Heart right ventricle (tissue), 16 donors: Measurements from ENCODE around the gene ZNFX1. TPM values are rescaled to one million over a fixed set of nuclear protein-coding genes. Genes with fewer than 3 reads are reported as not detected.
A peak's percentile ranks its signal among the peaks of the same experiment; 100 is the strongest.

ENCODE experiments used
- ATAC-seq, 8 donors: fragments of 200-7000 bp; cut with Tn5 transposase; one replicate each; pipeline ENCODE4 v1.9.1; 2020; ENCODE audit warnings: mild to moderate bottlenecking in 8 of 8, moderate library complexity in 8 of 8, moderate number of reproducible peaks in 1 of 8
- DNase-seq, 2 donors: peaks; one replicate each; pipeline ENCODE4 v3.0.0-alpha.2; 2020
- H3K27ac ChIP-seq, 10 donors: fragments of 200-600 bp; sonication (generic) in 2 of 10; one replicate each; pipeline versions ENCODE4 v1.5.0 to v1.8.0; 2020 to 2022; ENCODE audit warnings: mild to moderate bottlenecking in 3 of 10
- H3K27me3 ChIP-seq, 7 donors: fragments of 200-600 bp; one replicate each; pipeline ENCODE4 v1.8.0; 2021 to 2022; ENCODE audit warnings: mild to moderate bottlenecking in 2 of 7
- H3K36me3 ChIP-seq, 9 donors: fragments of 200-600 bp; sonication (generic) in 1 of 9; one replicate each; pipeline versions ENCODE4 v1.5.0 to v1.8.0; 2020 to 2022; ENCODE audit warnings: mild to moderate bottlenecking in 2 of 9
- H3K4me1 ChIP-seq, 9 donors: fragments of 200-600 bp; sonication (generic) in 1 of 9; one replicate each; pipeline versions ENCODE4 v1.5.0 to v1.8.0; 2020 to 2022; ENCODE audit warnings: mild to moderate bottlenecking in 4 of 9
- H3K4me3 ChIP-seq, 10 donors: fragments of 200-600 bp; sonication (generic) in 2 of 10; one replicate each; pipeline versions ENCODE4 v1.5.0 to v1.8.0; 2020 to 2022; ENCODE audit warnings: mild to moderate bottlenecking in 7 of 10, moderate library complexity in 2 of 10
- H3K9me3 ChIP-seq, 11 donors: fragments of 200-600 bp in 10 of 11; sonication (generic) in 2 of 11; one replicate each; pipeline versions ENCODE4 v1.5.0 to v1.8.0; 2013 to 2022; ENCODE audit warnings: mild to moderate bottlenecking in 2 of 11, control low read depth in 1 of 11, moderate library complexity in 1 of 11
- WGBS, 2 donors: extraction: QIAGEN DNeasy Blood & Tissue Kit; methylation state at CpG; one replicate each; pipeline ENCODE4 v1.1.7; 2013; ENCODE audit warnings: inconsistent platforms in 1 of 2; 5-methylcytosine and 5-hydroxymethylcytosine counted together
- intact Hi-C, 10 donors: fragments of 100-400 bp; cut with DNase I; formaldehyde crosslinking; loops; one replicate each; pipeline versions ENCODE4 v1.11.1 to v1.14.2; 2022
- polyA plus RNA-seq, 2 donors: library from polyadenylated mRNA; stranded (reverse); fragments of 200-250 nt; gene quantifications; one replicate each; pipeline ENCODE4 v1.2.3, GENCODE V29; 2013
- total RNA-seq, 10 donors: library from RNA; stranded (reverse); fragmentation: NEBNext Ultra II Directional in 3 of 10; extraction: Animal tissue kit (Norgen Biotek cat#: 25700) in 3 of 10; gene quantifications; one replicate each; pipeline versions ENCODE4 v1.2.1 to v1.2.4, GENCODE V29; 2021 to 2023
- TF ChIP-seq, protein P1 (sequence below), 9 donors: fragments of 200-600 bp; sonication (generic) in 2 of 9; IDR thresholded peaks; one replicate each; pipeline versions ENCODE4 v1.5.0 to v1.8.0; 2021 to 2022; ENCODE audit warnings: antibody characterized with exemption in 9 of 9, mild to moderate bottlenecking in 5 of 9, moderate library complexity in 1 of 9
- donor health status: Arrhythmogenic right ventricular cardiomyopathy.
- donor health status: ischemic (EF 13 %, LVEDD 7.1; RV severe dilation, severe dysfunction).
- donor health status: healthy with polysubstance abuse.
- donor health status: DM: no; HTN: yes; CAD: no.
- donor health status: DM: no; HTN: no; CAD: no.
- donor health status: ischemic (EF 25% LVEDD 6.9; RV normal size, moderate dysfunction).
- donor health status: ischemic (EF 25% LVEDD 5.7; RV mildly dilated, moderate dysfunction).
- donor health status: healthy.
- donor health status: DM: yes; HTN: yes; CAD: no.
- donor health status: Ischemic cardiomyopathy.
- donor health status: ischemic (EF 35%, LVEDD 5.7; RV mildly dilated, moderate dysfunction).
- donor health status: nonischemic (EF 11% LVEDD 7.7; RV severe dilation, severe dysfunction).
- donor health status: DM: yes; HTN: yes; CAD: no.
- donor health status: PGD.
- donor health status: ischemic (EF 29% LVEDD 5.4; RV normal size, mild dysfunction).
- donor health status: nonischemic (EF 23%, LVEDD 6.1; RV moderate dilation, normal function).

ZNFX1 gene
- total and polyA plus RNA-seq, 12 donors: 7.8 to 49.5 (median 23.7) TPM

GRCh38 chr20:49270177-49270576 lies 7.7 kb downstream of the ZNFX1 start:
- TF ChIP-seq, protein P1, sequence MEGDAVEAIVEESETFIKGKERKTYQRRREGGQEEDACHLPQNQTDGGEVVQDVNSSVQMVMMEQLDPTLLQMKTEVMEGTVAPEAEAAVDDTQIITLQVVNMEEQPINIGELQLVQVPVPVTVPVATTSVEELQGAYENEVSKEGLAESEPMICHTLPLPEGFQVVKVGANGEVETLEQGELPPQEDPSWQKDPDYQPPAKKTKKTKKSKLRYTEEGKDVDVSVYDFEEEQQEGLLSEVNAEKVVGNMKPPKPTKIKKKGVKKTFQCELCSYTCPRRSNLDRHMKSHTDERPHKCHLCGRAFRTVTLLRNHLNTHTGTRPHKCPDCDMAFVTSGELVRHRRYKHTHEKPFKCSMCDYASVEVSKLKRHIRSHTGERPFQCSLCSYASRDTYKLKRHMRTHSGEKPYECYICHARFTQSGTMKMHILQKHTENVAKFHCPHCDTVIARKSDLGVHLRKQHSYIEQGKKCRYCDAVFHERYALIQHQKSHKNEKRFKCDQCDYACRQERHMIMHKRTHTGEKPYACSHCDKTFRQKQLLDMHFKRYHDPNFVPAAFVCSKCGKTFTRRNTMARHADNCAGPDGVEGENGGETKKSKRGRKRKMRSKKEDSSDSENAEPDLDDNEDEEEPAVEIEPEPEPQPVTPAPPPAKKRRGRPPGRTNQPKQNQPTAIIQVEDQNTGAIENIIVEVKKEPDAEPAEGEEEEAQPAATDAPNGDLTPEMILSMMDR (IDR thresholded peaks at IDR 0.05): no peak
- H3K4me3 ChIP-seq: peak overlapping the region in 4 of 10 donors; percentile 13 to 38 (median 21)
- peaks cover 0 to 96% (median 74%) of the 10 kb centered on the region in 9 donors for H3K4me1 ChIP-seq

GRCh38 chr20:49268600-49269365 lies 9.1 kb downstream of the ZNFX1 start:
- ATAC-seq (no peak), DNase-seq (no peak)
- intact Hi-C loops: no loop called here
- TF ChIP-seq, protein P1 (IDR thresholded peaks at IDR 0.05): no peak
- no peaks in the 10 kb centered on the region for H3K9me3 ChIP-seq
- 95 to 98% methylated on average over 1 of the region's 1 CpG for WGBS, 2 donors
- no peak overlapping the region for H3K27ac ChIP-seq
- peaks cover 4 to 99% (median 74%) of the 10 kb centered on the region in 9 donors for H3K36me3 ChIP-seq
- peaks cover 0 to 85% (median 66%) of the 10 kb centered on the region in 9 donors for H3K4me1 ChIP-seq
- peak overlapping the region in 5 of 10 donors; percentile 2 to 24 (median 16) for H3K4me3 ChIP-seq
- no peaks in the 10 kb centered on the region for H3K27me3 ChIP-seq

More at GRCh38 chr20:49270177-49270576, 7.7 kb downstream of the ZNFX1 start:
- Histone ChIP-seq H3K9me3 (no peaks in the 10 kb centered on the region), H3K36me3 (peaks cover 0 to 99% (median 69%) of the 10 kb centered on the region in 9 donors), H3K27me3 (no peaks in the 10 kb centered on the region), H3K27ac (no peak overlapping the region)
- ATAC-seq (no peak), DNase-seq (no peak)
- intact Hi-C loops: no loop called here
- 55 to 62% methylated on average over 7 of the region's 7 CpGs for WGBS, 2 donors

GRCh38 chr20:49267327-49267726 lies 10.5 kb downstream of the ZNFX1 start:
- intact Hi-C loops: no loop called here
- TF ChIP-seq, protein P1 (IDR thresholded peaks at IDR 0.05): no peak
- ATAC-seq (peak in 3 of 8 donors; percentile 11 to 37 (median 19)), DNase-seq (no peak)
- peak overlapping the region in 3 of 10 donors; percentile 23 to 64 (median 33) for H3K27ac ChIP-seq
- 50 to 58% methylated on average over 4 of the region's 4 CpGs for WGBS, 2 donors
- peak overlapping the region in 5 of 10 donors; percentile 3 to 24 (median 16) for H3K4me3 ChIP-seq
- no peaks in the 10 kb centered on the region for H3K27me3 ChIP-seq
- no peaks in the 10 kb centered on the region for H3K9me3 ChIP-seq
- peaks cover 0 to 71% (median 51%) of the 10 kb centered on the region in 9 donors for H3K4me1 ChIP-seq
- H3K36me3 ChIP-seq: peaks cover 4 to 99% (median 75%) of the 10 kb centered on the region in 9 donors

DNA sequence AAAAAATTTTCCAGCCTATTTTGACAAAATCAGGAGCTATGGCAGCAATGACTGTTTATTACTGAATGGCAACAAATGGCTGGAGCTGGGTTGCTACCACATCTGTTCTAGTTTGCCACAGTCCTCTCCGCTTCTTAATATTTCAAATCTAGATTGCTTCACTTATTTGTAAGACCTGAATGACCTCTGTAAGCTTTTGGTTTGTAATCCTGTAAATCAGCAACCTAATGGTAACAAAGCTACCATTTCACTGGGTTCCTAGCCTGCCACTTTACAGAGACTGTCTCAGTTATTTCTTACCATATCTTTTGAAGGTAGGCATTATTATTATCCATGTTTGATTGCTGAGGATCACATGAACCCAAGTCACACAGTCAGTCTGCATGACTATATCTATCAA lies 15.4 kb downstream of the ZNFX1 start:
- Histone ChIP-seq H3K9me3 (no peaks in the 10 kb centered on the region), H3K36me3 (peaks cover 0 to 99% (median 87%) of the 10 kb centered on the region in 9 donors), H3K27ac (no peak overlapping the region), H3K4me3 (no peak overlapping the region), H3K4me1 (peaks cover 0 to 24% (median 14%) of the 10 kb centered on the region in 9 donors), H3K27me3 (no peaks in the 10 kb centered on the region)
- WGBS, 2 donors: 30 to 100% methylated on average over 1 of the region's 1 CpG
- TF ChIP-seq, protein P1 (IDR thresholded peaks at IDR 0.05): no peak
- intact Hi-C loops: no loop called here
- ATAC-seq: no peak
- DNase-seq: no peak
